Right lobe of liver (tissue), 4 donors: ENCODE measurements around the gene NAALADL2.

Experiments
- CTCF ChIP-seq, 4 donors: fragments of 200-600 bp in 3 of 4; fragments of 450-650 bp in 1 of 4; IDR thresholded peaks; one replicate each; pipeline versions ENCODE4 v1.5.1 to v1.8.0; 2016 to 2022; ENCODE audit warnings: antibody characterized with exemption in 4 of 4, mild to moderate bottlenecking in 2 of 4
- POLR2A ChIP-seq: fragments of 450-650 bp; IDR thresholded peaks from one replicate; pipeline ENCODE4 v1.6.1; 2017; ENCODE audit warnings: antibody characterized with exemption, mild to moderate bottlenecking
- donor health status: DM: no; HTN: no; CAD: no.
- donor health status: DM: no; HTN: no; CAD: no.
- donor health status: DM: no; HTN: yes; CAD: no.

- no peak for TF ChIP-seq POLR2A
- no peak for TF ChIP-seq CTCF (IDR thresholded peaks at IDR 0.05)
Observed at GRCh38 chr3:175227126-175227525, 368.0 kb downstream of the NAALADL2 start.
